GM10266 (cell line): ENCODE measurements around the gene TRAT1.

Experiments
- DNase-seq: peaks from one replicate; pipeline ENCODE4 v3.0.0; 2012; ENCODE audit errors: extremely low spot score
- CTCF ChIP-seq: IDR thresholded peaks from 2 replicates; pipeline ENCODE4 v1.5.1; 2012; ENCODE audit warnings: mild to moderate bottlenecking, low read depth; ENCODE audit not compliant: control insufficient read depth, insufficient read depth; ENCODE audit errors: missing control alignments

The TRAT1 gene

GRCh38 chr3:108849075-108849474 is 26.5 kb downstream of the TRAT1 start:
- no peak for DNase-seq
- TF ChIP-seq CTCF: no peak

GRCh38 chr3:108861401-108861800 is 38.8 kb downstream of the TRAT1 start:
- no peak for DNase-seq
- TF ChIP-seq CTCF: no peak

- TF ChIP-seq CTCF: no peak
- peak; percentile 5 for DNase-seq
Measured at GRCh38 chr3:108862865-108863798, 40.5 kb downstream of the TRAT1 start.

- DNase-seq: no peak
Measured at GRCh38 chr3:108863799-108864135, 41.2 kb downstream of the TRAT1 start.

GRCh38 chr3:108877901-108878300 is 55.3 kb downstream of the TRAT1 start:
- TF ChIP-seq CTCF: no peak
- DNase-seq: no peak

More at GRCh38 chr3:108863799-108864135, 41.2 kb downstream of the TRAT1 start:
- TF ChIP-seq CTCF: no peak

- no peak for DNase-seq
- TF ChIP-seq CTCF: no peak
Measured at GRCh38 chr3:108879915-108880314, 57.3 kb downstream of the TRAT1 start.

- DNase-seq: no peak
- TF ChIP-seq CTCF: no peak
Measured at GRCh38 chr3:108882762-108883161, 60.2 kb downstream of the TRAT1 start.
